GM18868 (cell line): ENCODE results near the gene NUP205.
"Not testable (repeated sequence)": the region's sequence is repeated elsewhere in the genome, so short reads cannot be mapped to it uniquely, and the experiment has no call there.

Experiments
- ATAC-seq: cut with Tn5 transposase; IDR thresholded peaks from one replicate; pipeline ENCODE4 v1.9.1; 2021; ENCODE audit warnings: mild to moderate bottlenecking, moderate library complexity; ENCODE audit not compliant: unreplicated experiment

Gene NUP205

DNA sequence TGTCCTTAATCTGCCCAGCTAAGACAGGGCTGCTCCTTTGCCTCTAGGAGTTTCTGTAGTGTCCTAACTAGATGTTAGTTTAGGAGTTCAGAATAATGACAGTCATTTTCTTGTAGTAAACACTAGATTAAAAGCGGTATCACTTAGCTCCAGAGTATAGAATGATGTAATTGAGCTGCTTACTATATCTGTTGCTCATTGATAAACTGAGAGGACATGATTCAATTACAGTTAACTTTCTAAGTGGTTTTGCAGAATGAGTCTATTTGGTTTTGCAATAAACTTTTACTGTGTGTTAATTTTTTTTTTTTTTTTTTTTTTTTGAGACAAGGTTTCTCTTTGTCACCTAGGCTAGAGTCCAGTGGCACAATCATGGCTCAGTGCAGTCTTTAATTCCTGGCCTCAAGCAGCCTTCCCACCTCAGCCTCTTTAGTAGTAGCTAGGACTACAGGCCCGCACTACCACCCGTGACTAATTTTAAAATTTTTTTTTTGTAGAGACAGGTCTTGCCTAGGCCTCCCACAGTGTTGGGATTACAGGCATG, 106.4 kb downstream of the NUP205 start:
- no peak for ATAC-seq

DNA sequence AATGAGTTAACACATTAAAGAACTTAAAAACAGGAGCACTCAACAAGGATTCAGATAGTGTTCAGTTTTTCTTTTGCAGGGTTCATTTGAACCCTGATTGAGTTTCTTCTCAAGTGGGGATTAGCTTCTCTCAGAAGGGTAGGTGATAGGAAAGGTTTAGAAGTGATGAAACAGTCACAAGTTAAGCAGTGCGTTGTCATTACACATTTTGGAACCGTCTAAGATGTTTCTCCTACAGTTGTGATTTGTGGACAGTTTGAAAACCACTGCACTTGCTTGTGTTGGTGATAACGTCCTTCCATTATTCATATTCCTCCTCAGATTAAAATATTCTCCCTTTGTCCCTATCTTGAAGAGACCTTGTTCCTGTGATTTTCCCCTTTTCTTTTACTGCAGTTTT, 107.3 kb downstream of the NUP205 start:
- no peak for ATAC-seq

GRCh38 chr7:135666156-135666555, 108.4 kb downstream of the NUP205 start:
- ATAC-seq, result no peak

GRCh38 chr7:135666846-135667245, 109.1 kb downstream of the NUP205 start:
- no peak for ATAC-seq

- not testable (repeated sequence) for ATAC-seq
Observed at GRCh38 chr7:135667626-135668025, 109.9 kb downstream of the NUP205 start.

- ATAC-seq, result not testable (repeated sequence)
Observed at GRCh38 chr7:135668852-135669395, 111.2 kb downstream of the NUP205 start.

DNA sequence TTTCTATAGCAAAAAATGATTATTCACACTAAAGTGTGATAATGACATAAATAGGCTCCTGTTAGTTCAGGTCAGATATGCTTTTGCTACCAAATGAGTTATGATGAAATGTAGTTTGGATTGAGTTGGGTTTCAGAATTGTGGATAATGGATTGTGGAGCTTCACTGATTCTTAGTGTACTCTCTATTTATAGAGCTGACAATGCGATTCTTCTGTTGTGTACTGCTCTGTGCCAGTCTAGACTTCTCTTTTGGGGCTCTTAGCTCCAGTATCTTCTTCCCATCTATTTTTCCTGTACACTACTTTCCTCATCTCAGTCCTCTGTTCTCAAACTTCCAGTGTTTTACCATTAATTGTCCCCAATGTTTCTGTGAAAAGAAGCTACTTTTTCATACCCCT, 112.1 kb downstream of the NUP205 start:
- ATAC-seq, result no peak

DNA sequence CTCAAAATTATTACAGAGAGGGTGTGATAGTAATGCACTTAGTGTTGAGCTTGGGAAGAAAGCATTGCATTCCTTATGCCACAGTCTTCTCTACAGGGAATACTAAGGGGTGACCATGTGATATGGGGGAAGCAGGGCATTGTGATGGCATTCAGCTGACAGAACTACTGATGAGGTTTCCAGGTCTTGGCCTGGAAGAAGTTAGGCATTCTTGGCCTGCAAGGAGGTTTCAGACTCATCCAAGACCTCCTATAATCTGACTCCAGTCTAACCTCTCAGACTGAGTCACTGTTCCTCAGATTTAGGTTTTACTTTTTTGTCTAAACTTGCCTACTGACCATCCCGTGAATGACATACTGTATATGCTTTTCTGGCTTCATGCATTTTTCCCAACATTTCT, 112.5 kb downstream of the NUP205 start:
- ATAC-seq, result no peak

- peak; percentile 85 for ATAC-seq
Observed at GRCh38 chr7:135672560-135673359, 115.0 kb downstream of the NUP205 start.

DNA sequence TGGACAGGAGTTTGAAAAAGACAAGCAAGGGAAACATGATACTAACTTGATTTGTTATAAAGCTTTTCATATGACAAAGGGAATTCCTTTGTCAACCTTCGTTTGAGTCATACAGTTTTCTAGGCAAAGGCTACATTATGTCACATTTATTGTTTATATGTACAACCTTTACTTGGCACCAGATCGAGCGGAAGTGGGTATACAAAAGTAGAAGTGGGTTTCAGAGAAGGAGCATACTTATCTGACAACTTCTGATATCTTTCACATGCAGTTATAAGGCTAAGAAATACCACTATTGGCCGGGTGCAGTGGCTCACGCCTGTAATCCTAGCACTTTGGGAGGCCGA, 115.6 kb downstream of the NUP205 start:
- ATAC-seq, result no peak

- ATAC-seq, result no peak
Observed at GRCh38 chr7:135678612-135679575, 121.2 kb downstream of the NUP205 start.

- no peak for ATAC-seq
Observed at GRCh38 chr7:135681762-135682161, 124.0 kb downstream of the NUP205 start.

DNA sequence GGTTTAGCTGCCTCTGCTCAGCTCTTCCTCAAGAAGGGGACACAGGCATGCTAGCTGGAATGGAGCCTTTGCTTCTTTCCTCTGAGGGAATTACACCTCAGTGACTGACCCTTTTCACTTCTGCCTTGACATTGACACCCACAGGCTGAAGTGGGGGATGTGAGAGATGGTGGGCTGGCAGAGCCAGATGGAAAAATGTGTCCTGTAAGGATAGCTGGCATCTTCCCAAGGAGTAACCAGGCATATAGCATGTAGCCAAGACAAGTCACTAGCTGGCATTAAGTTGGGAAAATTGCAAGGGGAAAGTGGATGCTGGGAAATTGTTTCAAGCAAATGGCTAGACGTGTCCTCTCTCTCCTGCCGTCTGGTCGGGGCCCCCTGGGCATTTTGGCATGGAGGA, 124.5 kb downstream of the NUP205 start:
- ATAC-seq, result no peak

GRCh38 chr7:135683609-135684008, 125.9 kb downstream of the NUP205 start:
- ATAC-seq, result no peak

DNA sequence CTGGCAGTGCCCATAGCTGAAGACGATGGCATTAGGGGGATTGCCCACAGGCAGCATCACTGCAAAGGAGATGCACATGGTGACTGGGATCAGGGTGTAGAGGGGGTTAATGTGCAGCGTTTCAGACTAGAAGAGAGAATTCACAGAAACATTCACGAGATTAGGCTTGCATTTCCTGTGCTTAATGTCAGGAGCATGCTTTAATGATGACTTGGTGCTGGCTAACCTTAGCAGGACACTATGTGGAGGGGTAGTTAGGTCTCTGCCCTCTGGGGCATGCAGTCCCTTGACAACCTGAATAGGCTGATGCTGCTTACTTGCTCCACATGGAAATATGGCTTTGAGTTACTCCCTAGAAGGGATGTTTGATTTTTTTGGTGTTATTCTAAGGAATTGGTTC, 126.4 kb downstream of the NUP205 start:
- ATAC-seq, result no peak

- ATAC-seq, result no peak
Observed at GRCh38 chr7:135684699-135685098, 127.0 kb downstream of the NUP205 start.

DNA sequence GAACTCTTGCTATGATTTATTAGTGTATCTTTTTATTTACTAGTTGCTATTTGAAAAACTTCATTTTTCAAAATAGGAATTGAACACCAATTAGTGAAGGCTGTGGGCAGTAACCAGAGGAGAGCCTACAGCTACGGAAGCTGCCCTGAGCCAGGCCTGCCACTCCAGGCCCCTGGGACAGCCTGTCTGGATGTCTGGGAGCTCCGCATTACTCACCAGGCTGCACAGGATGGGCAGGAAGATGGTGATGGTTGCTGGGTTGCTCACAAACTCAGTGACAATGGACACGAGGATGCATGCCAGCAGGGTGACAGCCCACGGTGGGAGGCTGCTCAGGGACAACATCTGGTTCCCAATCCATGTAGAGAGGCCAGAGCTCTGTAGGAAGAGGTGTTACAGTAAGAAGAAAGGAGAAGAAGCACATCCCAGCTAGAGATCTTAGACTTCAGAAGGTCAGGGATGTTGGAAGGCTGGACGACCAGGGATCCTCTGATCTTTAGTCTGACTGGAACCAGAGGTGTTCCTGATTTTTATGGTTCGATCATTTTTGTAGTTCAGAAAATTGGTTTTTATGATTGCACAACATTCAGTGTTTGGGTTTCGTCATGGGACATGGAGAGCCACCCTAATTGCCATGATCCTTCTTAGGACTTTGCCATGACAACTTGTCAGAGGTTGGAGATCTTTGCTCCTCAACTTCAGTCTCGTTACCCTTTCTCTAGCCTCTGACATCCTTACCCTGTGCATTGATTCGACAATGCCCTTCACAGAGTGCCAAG, 127.8 kb downstream of the NUP205 start:
- no peak for ATAC-seq

DNA sequence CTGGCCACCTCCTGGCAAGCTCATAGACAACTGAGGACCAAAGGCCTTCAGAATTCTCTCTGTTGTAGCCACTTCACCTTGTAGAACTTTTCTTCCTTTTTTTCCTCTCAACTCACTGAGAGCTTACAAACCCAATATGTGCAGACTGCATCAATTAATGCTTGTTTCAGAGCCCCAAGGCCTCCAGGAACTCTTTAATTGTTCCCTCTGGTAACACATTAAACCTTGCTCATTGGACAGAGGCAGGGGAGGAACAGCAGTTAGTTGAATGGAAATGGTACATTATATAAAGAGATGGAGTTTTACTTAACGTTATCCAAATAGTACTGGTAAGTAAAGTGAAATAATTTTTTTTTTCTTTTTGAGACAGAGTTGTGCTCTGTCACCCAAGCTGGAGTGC, 129.7 kb downstream of the NUP205 start:
- ATAC-seq, result no peak

- no peak for ATAC-seq
Observed at GRCh38 chr7:135690566-135690965, 132.8 kb downstream of the NUP205 start.

DNA sequence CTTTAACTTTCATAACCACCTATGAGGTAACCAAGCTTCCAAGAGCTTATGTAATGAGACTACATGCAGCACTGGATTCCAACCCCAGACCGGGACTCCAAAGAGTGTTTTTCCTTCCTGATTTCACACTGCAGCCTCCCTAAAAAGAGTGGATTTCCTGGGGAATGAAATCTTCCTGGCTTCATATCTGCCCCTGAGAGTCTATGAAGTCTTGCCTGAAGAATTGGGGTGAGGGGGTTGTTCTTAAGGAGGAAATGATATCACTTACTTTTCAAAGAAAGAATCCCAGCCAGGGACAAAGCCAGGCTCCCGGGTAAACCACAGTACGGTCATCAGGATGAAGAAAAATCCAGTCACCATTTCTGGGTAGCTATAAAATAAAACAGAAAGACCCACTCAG, 134.3 kb downstream of the NUP205 start:
- ATAC-seq, result no peak

DNA sequence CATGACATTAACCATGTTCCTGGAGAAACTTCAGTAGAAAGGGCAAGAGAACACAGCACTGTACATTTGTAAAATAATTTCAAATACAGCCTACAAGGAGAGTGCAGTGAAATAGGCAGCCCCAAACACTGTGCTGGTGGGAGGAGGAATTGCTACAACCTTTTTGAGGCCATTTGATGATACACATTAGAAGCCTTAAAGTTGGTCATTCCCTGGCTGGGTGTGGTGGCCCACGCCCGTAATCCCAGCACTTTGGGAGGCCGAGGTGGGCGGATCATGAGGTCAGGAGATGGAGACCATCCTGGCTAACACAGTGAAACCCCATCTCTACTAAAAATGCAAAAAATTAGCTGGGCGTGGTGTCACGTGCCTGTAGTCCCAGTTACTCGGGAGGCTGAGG, 134.9 kb downstream of the NUP205 start:
- not testable (repeated sequence) for ATAC-seq
